ENCODE measurements around the gene AP3B2.
"Not testable (repeated sequence)": the region's sequence is repeated elsewhere in the genome, so short reads cannot be mapped to it uniquely, and the experiment has no call there.

Gene AP3B2

GRCh38 chr15:82709421-82710207 is at the start of gene AP3B2:
TSS of gene AP3B2 (minus strand) at chr15:82709875. CDS start at chr15:82709706, 169 bp downstream.
- in situ Hi-C loops (cut with MboI; ENCODE audit: low sequenced_read_pairs): no loop called here

- in situ Hi-C loops (cut with MboI; ENCODE audit: low sequenced_read_pairs): no loop called here
These were observed 41.6 kb upstream of the AP3B2 start for GRCh38 chr15:82751308-82751707.

DNA sequence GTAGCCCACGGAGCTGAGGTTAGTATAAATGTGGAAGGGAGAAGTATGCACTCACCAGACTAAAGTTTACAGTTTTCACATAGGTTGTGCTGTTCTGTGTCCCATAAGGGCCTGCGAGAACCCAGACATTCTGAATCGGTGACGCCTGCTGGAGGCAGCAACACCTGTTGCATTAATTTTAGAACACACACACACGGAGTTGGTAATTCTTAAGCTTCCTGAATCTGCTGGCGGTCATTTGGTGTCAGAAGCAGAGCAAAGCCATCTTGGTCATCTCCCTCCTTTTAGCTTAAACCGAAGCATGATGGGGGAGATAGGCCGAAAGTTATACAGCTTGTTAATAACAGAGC is 41.1 kb upstream of the AP3B2 start:
- in situ Hi-C loops (cut with MboI; ENCODE audit: low sequenced_read_pairs): no loop called here

GRCh38 chr15:82749951-82750830 is 40.5 kb upstream of the AP3B2 start:
- in situ Hi-C loops (cut with MboI; ENCODE audit: low sequenced_read_pairs): no loop called here

DNA sequence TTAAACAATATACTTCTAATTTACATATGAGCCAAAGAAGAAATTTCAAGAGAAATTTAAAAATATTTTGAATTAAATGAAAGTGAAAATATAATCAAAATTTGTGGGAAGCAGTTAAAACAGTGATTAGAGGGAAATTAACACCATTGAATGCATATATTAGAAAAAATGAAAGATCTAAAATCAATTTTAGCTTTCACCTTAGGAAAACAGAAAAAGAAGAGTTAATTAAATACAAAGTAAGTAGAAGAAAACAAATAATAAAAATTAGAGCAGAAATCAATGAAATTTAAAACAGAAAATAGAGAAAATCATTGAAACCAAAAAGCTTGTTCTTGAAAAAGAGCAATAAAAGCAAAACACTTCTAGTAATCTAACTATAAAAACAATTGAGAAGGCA is 38.6 kb upstream of the AP3B2 start:
- in situ Hi-C loops (cut with MboI; ENCODE audit: low sequenced_read_pairs): no loop called here

DNA sequence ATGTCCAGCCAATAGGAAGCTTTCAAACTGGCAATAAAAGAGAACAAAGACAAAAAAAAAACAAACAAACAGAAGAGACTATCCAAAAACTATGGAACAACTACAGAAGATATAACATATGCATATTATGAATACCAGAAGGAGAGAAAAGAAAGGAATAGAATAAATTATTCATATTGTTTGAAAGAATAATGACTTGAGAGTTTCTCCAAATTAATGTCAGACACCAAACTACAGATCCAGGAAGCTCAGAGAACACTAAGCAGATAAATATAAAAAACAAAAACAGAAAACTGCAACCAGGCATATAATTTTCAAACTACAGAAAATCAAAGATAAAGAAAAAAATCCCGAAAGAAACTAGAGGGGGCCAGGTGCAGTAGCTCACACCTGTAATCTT is 34.1 kb upstream of the AP3B2 start:
- in situ Hi-C loops (cut with MboI; ENCODE audit: low sequenced_read_pairs): no loop called here

DNA sequence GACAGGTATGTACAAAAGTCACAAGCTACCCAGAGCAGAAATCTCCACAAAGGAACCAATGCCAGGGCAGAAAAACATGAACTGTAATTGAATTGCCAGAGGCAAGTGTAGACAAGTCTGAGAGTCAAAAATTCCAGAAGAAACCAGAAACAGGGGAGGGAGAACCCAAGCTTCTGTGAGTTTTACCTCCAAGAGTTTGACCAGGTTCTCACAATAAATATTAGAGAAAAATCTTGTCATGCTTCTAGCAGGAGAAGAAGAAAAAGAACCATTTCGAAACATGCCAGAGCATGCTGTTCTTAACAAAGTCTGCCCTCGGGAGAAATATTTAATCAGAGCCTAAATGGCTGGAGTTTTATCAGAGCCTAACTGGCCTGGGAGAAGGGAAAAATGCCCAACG is 32.5 kb upstream of the AP3B2 start:
- in situ Hi-C loops (cut with MboI; ENCODE audit: low sequenced_read_pairs): no loop called here

DNA sequence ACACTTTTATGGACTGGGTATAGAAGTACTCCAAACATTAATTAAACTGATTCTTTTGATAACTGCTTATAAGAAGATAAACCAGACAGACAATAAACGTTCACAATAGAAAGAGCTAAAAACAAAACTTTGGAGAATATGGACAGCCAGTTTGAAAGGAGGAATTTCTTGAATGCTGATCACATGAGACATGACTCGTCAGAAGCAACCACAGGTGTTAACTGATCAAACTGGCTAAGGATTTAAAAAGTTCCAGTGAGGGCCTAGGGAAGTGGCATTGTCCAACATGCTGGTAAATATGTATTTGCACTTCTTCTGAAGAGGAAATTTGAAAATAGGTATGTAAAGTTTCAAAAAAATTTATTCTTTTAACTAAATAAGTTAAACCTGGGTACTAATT is 29.4 kb upstream of the AP3B2 start:
- in situ Hi-C loops (cut with MboI; ENCODE audit: low sequenced_read_pairs): no loop called here

GRCh38 chr15:82737975-82738374 is 28.3 kb upstream of the AP3B2 start:
- in situ Hi-C loops (cut with MboI; ENCODE audit: low sequenced_read_pairs): no loop called here

DNA sequence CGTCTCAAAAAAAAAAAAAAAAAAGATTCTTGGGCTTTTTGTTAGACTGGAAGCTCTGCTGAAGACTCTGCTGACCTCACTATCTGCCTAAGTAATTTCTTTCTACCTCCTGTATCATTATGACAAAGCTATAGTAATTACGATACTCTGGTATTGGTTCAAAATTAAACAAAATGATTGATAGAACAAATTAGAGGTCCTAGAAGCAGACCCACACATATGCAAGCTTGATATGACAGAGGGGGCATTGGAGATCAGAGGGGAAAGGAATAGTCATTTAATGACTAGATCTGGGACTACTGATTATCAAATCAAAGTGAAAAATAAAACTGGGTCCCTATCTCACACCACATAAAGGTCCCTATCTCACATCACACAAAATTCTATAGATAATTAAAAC is 21.9 kb upstream of the AP3B2 start:
- in situ Hi-C loops (cut with MboI; ENCODE audit: low sequenced_read_pairs): no loop called here

DNA sequence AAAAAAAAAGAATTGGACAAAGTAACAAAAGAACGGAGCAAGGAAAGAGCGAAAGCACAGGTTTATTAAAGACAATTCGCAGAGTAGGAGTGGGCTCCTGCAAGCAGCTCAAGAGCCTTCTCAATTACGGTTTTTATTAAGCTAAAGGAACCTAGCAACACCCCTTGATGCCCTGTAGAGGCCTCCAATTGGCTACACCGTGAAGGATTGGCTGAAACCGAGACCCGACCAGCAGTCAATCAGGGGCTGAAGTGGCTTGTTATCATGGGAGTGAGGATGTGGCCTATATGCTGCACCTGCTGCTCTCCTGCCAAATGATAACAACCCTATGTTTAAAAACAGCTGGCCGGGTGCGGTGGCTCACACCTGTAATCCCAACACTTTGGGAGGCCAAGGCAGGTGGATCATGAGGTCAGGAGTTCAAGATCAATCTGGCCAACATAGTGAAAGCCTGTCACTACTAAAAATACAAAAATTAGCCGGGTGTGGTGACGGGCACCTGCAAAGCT is 20.4 kb upstream of the AP3B2 start:
- in situ Hi-C loops (cut with MboI; ENCODE audit: low sequenced_read_pairs): no loop called here

- in situ Hi-C loops (cut with MboI; ENCODE audit: low sequenced_read_pairs): no loop called here
These were observed 17.1 kb upstream of the AP3B2 start for GRCh38 chr15:82726816-82727215.

DNA sequence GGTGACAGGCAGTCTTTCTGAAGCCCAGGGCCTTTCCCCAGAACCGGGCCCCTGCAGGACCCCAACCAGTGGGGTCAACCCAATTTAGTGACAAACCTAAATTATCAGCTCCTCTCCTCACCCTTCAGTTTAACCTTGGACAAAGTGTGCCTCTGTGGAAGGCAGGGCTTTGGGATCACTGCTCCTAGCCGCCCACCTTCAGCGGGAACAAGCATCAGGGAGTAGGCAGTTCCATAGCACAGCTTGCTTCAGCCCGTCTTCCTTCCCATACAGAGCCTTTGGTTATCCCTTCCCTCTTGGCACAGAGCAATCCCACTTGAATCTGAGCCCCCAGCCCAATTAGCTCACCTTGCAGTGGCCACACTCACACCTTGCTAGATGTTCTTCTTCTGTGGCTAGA is 5.3 kb upstream of the AP3B2 start:
- in situ Hi-C loops (cut with MboI; ENCODE audit: low sequenced_read_pairs): no loop called here

GRCh38 chr15:82714016-82714415 is 4.3 kb upstream of the AP3B2 start:
- in situ Hi-C loops (cut with MboI; ENCODE audit: low sequenced_read_pairs): no loop called here

- in situ Hi-C loops (cut with MboI; ENCODE audit: low sequenced_read_pairs): no loop called here
These were observed 2.4 kb upstream of the AP3B2 start for GRCh38 chr15:82712036-82712435.

DNA sequence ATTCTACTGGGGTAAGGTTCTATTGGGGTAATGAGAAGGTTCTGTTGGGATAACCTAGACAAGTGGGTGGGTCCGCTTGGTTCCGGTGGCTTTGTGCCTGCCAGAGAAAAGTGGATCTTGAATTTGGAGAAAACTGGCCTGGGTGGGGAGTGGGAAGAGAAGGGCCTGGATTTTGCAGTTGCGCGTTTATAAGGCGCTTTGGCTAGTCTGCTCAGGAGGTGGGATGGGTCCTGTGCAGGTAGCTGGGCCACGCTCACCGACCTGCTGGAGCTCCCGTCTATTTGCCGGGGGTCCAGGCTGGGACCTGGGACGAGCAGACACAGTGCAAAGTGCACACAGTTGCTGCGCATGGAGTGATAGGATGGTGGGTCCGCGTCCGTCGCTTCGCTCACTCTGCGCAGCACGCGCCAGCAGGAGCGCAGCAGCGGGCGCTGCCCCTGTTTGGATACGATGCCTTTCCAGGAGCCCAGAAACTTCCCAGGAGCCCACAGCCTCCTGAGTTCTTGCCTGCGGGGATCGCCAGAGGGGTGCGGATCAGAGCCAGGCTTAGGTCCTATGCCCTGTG is 1.3 kb upstream of the AP3B2 start:
- in situ Hi-C loops (cut with MboI; ENCODE audit: low sequenced_read_pairs): no loop called here

GRCh38 chr15:82710208-82710555 is 507 bp upstream of the AP3B2 start:
- in situ Hi-C loops (cut with MboI; ENCODE audit: low sequenced_read_pairs): no loop called here

DNA sequence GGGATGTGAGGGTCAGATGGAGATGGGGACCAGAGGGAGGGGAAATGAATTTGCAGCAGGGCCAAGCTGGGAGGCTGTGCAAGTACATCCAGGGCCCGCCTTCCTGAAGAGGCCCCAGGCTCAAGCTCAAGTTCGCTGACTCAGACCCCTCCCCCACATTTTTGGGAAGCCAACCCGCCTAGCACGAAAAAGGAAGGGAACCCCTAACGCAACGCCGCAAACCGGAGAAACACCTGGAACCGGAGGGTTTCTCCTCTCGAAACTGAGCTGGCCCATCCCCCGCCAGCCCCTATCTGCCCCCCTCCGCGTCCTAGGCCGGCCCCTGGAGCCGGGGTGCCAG is 624 bp downstream of the AP3B2 start:
- in situ Hi-C loops (cut with MboI; ENCODE audit: low sequenced_read_pairs): no loop called here

GRCh38 chr15:82705856-82706255 is 3.8 kb downstream of the AP3B2 start:
- in situ Hi-C loops (cut with MboI; ENCODE audit: low sequenced_read_pairs): not testable (repeated sequence)

GRCh38 chr15:82699726-82700125 is 9.9 kb downstream of the AP3B2 start:
- in situ Hi-C loops (cut with MboI; ENCODE audit: low sequenced_read_pairs): no loop called here

- in situ Hi-C loops (cut with MboI; ENCODE audit: low sequenced_read_pairs): no loop called here
These were observed 10.8 kb downstream of the AP3B2 start for GRCh38 chr15:82698711-82699345.

All from hTERT RPE-1 (cell line).